ENCODE data around the gene PPP1R14C.

- no peak for TF ChIP-seq EZH2 (IDR thresholded peaks at IDR 0.05)
- no peak for TF ChIP-seq POLR2AphosphoS5 (IDR thresholded peaks at IDR 0.05; ENCODE audit: borderline replicate concordance, low read depth, low read length)
Observed at GRCh38 chr6:150195996-150196417, 53.2 kb downstream of the PPP1R14C start.

Measured in SK-N-MC (cell line).